Measurements from ENCODE around the gene HTT.

Gene HTT

GRCh38 chr4:3284734-3285557 is 210.5 kb downstream of the HTT start:
- FAIRE-seq (no peak), DNase-seq (ENCODE audit: insufficient read length, low spot score) (no peak)

- FAIRE-seq = no peak
Observed at GRCh38 chr4:3285558-3286334, 211.3 kb downstream of the HTT start.

GRCh38 chr4:3286335-3287175 is 212.1 kb downstream of the HTT start:
- FAIRE-seq (peak; percentile 84), DNase-seq (ENCODE audit: insufficient read length, low spot score) (peak; percentile 78)

More at GRCh38 chr4:3285558-3286334, 211.3 kb downstream of the HTT start:
- DNase-seq (ENCODE audit: insufficient read length, low spot score) = no peak

- DNase-seq (ENCODE audit: insufficient read length, low spot score) (no peak), FAIRE-seq (no peak)
Observed at GRCh38 chr4:3287271-3287971, 212.9 kb downstream of the HTT start.

- DNase-seq (ENCODE audit: insufficient read length, low spot score) (no peak), FAIRE-seq (no peak)
Observed at GRCh38 chr4:3287972-3288570, 213.6 kb downstream of the HTT start.

GRCh38 chr4:3288571-3289094 is 214.2 kb downstream of the HTT start:
- FAIRE-seq (no peak), DNase-seq (ENCODE audit: insufficient read length, low spot score) (no peak)

- no peak for DNase-seq (ENCODE audit: insufficient read length, low spot score)
- no peak for FAIRE-seq
Observed at GRCh38 chr4:3290476-3290875, 216.0 kb downstream of the HTT start.

- no peak for FAIRE-seq
- DNase-seq (ENCODE audit: insufficient read length, low spot score) = no peak
Observed at GRCh38 chr4:3290889-3291321, 216.4 kb downstream of the HTT start.

GRCh38 chr4:3291411-3291968 is 217.0 kb downstream of the HTT start:
- DNase-seq (ENCODE audit: insufficient read length, low spot score) = no peak
- FAIRE-seq = peak; percentile 35

- DNase-seq (ENCODE audit: insufficient read length, low spot score) (no peak), FAIRE-seq (peak; percentile 37)
Observed at GRCh38 chr4:3291969-3292570, 217.6 kb downstream of the HTT start.

- DNase-seq (ENCODE audit: insufficient read length, low spot score) = peak; percentile 100
- peak; percentile 81 for FAIRE-seq
Observed at GRCh38 chr4:3292571-3293400, 218.3 kb downstream of the HTT start, which contains the start of gene RGS12. RGS12 (plus strand) TSS chr4:3293021; CDS start chr4:3316171, 23,150 bp downstream.

Measured in GM19239 (cell line).